A673 (cell line): ENCODE results near the gene CLDN14.

ENCODE experiments used
- EZH2 ChIP-seq: fragments of 200-600 bp; sonication (generic); IDR thresholded peaks from 2 replicates; pipeline ENCODE4 v1.6.1; 2017; ENCODE audit warnings: borderline replicate concordance, low read depth, mild to moderate bottlenecking, mixed read lengths, antibody characterized with exemption, low read length; ENCODE audit not compliant: poor library complexity, severe bottlenecking
- TF ChIP-seq, protein P1 (sequence below): fragments of 300-800, 200-600 bp; sonication (generic); conservative IDR thresholded peaks from 2 replicates; pipeline ENCODE4 v1.5.1; 2017; ENCODE audit warnings: low read depth, mild to moderate bottlenecking, antibody characterized with exemption, low read length, moderate library complexity, mixed read lengths

DNA sequence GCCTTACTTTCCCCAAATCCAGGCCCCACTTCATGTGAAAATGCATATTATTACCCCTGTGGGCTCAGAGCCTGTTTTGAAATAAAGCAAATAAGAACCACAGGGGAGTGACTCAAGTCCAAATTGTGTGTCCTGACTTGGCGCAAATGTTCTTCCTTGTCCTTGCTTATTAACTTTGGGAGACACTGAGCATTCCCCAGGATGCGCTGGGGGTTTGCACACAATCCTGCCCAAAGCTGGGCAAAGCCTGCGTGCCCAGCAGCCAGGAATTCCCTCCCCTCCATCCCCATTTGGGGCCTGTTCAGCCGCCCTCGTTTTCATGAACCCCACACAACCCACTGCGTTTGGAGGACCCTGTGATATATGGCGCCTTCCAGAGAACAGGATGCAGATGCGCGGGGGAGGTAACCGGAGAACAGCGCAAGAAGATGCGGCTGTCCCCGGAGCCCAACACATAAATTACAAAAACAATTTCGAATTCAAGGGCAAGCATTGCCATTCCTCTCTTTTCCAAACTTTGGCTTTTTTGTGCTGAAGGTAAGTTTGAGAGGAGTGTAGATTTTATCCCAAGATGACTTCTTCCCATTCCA is 42.4 kb upstream of the CLDN14 start:
- TF ChIP-seq, protein P1, sequence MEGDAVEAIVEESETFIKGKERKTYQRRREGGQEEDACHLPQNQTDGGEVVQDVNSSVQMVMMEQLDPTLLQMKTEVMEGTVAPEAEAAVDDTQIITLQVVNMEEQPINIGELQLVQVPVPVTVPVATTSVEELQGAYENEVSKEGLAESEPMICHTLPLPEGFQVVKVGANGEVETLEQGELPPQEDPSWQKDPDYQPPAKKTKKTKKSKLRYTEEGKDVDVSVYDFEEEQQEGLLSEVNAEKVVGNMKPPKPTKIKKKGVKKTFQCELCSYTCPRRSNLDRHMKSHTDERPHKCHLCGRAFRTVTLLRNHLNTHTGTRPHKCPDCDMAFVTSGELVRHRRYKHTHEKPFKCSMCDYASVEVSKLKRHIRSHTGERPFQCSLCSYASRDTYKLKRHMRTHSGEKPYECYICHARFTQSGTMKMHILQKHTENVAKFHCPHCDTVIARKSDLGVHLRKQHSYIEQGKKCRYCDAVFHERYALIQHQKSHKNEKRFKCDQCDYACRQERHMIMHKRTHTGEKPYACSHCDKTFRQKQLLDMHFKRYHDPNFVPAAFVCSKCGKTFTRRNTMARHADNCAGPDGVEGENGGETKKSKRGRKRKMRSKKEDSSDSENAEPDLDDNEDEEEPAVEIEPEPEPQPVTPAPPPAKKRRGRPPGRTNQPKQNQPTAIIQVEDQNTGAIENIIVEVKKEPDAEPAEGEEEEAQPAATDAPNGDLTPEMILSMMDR: no peak
- no peak for TF ChIP-seq EZH2
